ENCODE results near the gene ATXN2.
"Not testable (repeated sequence)": the region's sequence is repeated elsewhere in the genome, so short reads cannot be mapped to it uniquely, and the experiment has no call there.

The ATXN2 gene

DNA sequence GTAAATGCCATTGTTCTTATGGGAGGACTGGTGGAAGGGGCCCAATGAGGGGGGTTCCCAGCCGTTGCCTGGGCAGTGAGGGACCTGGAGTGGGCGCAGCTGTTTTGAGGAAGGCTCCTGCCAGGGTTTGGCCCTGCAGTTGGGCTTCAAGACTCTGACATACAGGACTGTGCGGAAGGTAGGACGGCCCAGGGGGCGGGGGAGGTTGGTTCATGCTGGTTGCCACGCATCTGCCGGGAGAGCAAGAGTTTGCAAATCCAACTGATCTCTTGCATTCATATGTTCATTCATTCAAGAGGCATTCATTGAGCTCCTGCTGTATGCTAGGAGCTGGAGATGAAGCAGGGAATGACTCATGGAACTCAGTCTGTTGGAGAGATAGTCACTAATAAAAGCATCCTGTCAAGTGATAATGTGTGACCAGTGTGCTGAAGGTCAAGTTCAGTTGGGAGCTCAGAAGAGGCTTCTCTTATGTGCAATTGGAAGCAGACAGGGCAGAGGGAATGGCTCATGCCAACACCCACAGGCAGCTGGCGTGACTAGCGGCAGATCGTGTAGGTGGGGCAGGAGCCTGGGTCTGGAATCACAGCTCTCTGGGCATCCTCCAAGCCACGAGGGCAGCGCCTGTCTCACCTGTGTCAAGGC is 185.6 kb downstream of the ATXN2 start:
- DNase-seq: no peak

DNA sequence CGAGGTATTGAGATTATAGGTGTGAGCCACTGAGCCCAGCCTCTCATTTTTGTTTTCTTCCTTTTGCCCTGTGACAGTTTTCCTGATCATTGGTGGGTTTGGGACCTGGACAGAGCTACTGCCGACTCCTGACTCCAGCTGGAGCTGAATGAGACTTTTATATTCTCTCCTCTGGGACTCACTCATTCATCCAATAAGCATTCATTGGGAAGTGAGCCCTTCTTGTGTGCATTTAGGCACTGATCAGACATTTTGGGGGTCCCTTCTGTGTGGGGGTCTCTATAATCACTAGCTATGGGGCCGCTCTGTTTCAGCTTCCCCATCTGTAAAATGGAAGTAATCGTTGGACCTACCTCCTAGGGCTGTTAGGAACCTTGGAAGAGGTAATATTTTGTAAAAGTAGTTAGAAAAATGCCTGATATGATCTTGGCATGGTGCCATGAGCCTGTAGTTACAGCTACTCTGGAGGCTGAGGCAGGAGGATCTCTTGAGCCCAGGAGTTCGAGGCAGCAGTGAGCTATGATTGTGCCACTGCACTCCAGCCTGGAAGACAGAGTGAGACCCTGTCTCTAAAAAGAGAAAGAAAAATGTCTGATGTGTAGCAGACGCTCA is 186.2 kb downstream of the ATXN2 start:
- no peak for DNase-seq

DNA sequence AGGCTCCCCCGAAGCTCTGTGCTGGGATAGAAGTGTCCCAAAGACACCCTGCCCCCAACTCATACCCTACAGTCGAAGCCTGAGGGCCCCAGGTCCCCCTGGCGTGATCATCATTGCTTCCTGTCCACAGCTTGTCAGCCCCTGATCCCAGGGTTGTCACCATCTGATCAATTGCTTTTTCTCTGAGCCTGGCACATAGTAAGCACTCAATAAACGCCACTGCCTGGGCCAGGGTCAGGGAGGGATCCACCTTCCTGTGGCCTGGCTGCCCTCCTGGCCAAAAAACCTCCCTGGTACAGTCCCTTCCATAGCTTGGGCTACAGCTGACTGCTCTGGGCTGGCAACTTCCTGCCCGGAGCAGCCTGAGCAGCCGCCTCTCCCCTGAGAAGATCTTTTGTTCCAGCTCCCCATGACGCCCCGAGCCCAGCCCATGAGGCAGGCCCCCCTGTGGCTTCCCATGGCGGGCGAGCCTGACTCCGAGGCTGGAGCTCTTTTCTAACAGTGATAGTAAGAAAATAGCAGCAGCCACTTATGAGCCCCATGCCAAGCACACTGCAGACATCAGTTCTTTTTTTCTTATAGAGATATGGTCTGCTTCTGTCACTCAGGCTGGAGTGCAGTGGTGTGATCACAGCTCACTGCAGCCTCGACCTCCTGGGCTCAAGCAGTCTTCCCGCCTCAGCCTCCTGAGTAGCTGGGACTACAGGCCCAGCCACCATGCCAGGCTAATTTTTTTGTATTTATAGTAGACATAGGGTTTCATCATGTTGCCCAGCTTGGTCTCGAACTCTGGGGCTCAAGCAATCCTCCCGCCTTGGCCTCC is 186.9 kb downstream of the ATXN2 start:
- no peak for DNase-seq

DNA sequence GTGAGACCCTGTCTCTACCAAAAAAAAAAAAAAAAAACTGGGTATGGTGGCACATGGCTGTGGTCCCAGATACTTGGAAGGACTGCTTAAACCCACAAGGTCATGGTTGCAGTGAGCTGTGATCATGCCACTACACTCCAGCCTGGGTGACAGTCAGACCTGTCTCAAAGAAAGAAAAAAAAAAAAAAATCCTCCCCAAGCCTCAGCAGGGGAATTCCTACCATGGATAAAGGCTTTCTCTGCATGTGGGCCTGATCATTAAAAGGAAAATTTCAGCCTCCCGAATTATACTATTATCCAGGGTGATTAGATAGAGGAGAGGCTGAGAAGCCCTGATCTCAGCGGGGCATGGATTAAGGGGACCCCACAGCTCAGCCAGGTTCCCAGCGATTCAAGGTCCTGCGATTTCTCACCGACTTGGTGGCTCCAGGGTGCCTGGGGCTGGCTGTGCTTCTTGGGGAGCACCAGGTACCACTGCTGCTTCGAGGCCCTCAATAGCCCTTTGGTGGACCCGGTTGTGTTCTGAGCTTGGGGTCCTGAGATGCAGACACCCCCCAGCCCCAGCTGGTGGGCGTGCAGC is 187.8 kb downstream of the ATXN2 start:
- DNase-seq: no peak

DNA sequence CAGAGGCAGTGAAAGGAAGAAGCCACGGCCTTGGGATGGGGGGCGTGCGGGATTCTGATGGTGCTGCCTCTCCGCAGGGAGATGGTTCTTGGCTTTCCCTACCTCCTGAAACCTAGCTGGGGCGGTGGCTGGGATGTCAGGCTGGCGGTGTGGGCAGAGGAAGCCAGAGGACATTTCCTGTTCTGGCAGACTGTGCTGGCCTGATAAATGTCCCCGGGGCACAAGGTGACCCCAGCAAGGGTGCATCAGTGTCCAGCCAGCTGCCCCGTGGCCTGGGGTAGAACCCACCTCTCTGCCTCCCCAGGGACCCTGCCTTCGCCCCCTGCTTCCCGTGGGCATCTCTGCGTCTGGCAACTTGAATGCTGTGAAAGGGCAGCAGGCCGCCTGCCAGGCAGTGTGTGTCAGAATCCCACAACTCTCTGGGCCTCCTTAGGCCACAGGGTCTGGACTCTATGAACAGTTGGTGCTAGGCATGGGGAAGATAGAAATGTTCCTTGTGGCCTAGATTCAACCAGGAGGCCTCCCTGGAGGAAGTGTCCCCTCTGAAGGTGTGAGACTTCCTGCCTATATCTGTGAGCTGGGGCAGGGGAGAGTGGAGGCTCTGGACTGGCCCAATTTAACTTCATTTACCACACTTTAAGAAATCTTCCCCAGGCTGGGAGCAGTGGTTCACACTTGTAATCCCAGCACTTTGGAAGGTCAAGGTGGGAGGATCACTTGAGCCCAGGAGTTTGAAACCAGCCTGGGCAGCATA is 188.5 kb downstream of the ATXN2 start:
- DNase-seq: no peak

DNA sequence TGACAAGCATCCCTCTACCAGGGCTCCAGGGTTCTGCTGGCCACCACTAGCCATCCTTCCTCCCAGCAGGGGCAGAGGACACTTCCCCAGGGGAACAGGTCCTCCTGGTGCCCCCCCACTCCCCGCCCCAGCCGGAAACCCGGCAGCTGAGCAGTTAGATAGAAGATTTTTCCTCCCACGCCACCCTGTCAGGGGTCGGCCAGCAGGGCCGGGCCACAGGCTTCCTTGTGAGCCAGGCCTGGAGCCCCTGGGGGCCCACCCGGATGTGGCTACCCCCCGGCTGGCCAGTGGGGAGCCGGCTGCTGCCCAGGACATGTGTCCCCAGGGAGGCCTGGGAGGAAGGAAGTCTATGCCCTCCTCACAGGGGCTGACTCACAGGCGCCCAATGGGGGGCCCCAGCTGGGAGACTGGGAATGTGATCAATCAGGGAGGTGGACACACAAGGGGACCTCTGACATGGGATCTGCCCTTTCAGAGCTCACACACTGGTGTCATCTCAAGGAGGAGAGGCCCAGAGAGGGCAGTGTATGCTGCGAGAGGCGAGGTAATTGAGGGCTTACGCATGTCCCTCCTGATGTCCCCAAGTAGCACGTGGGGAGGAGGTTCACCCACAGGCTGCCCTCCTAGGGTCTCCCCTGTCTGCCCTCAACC is 189.2 kb downstream of the ATXN2 start:
- no peak for DNase-seq

DNA sequence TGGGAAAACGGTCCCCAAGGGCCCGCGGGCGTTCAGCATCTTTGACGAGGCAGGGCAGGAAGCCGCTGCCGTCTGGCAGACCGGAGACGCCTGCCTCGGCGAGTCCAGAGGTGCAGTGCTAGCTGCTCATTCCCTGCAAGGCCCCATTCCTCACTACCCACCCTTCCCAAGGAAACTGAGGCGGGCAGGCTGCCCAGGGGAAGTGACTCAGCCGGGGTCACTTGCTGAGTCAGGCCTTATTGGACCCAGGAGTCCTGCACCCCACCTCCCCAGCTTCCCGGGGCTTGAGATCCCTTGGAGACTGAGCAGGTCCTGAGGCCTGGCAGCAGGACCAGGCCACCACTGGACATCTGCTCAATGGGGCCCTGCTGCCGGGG is 189.7 kb downstream of the ATXN2 start:
- DNase-seq: no peak

DNA sequence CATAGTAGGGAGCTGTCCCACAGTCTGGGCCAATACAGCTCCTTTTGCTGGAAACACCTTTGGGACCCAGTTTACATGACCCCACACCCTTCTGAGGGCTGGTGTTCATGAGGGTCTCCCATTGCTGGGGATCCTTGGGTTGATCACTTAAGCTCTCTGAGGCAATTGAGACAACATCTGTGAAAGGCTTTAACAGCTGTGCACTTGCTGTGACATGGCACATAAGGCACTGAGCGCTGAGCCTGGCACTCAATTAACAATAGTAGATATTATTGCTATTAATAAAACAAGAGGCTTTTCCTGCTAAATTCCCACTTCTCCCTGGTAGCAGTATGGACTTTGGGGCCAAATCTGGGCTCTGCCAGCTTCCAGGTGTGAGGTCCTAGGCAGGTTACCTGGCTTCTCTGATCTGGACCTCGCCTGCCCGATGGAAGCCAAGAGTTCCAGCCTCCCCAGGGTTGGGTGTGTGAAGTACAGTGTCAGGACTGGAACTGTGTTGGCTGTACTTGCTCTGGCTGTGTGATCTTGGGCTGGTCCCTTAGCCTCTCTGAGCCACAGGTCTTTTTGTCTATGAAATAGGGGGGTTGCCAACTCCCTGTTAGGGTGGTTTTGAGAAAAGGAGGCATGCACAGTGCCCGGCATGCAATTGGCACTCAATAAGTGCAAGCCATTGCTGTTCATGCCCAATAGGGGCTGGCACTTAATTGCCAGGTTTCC is 190.3 kb downstream of the ATXN2 start:
- DNase-seq: no peak

DNA sequence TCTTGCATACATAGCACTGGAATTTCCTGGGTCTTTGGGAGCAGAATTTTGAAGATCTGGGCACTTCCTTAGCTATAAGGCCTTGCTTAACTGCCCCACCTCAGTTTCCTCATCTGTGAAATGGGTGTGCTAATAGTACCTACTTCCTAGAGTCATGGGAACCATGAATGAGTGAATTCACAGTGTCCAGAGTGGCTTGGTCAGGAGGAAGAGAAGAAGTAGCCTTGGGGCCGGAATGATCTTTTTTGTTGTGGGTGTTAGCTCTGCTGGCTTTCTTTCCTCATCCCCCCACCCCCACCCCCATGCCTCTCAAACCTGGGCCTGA is 191.0 kb downstream of the ATXN2 start:
- no peak for DNase-seq

DNA sequence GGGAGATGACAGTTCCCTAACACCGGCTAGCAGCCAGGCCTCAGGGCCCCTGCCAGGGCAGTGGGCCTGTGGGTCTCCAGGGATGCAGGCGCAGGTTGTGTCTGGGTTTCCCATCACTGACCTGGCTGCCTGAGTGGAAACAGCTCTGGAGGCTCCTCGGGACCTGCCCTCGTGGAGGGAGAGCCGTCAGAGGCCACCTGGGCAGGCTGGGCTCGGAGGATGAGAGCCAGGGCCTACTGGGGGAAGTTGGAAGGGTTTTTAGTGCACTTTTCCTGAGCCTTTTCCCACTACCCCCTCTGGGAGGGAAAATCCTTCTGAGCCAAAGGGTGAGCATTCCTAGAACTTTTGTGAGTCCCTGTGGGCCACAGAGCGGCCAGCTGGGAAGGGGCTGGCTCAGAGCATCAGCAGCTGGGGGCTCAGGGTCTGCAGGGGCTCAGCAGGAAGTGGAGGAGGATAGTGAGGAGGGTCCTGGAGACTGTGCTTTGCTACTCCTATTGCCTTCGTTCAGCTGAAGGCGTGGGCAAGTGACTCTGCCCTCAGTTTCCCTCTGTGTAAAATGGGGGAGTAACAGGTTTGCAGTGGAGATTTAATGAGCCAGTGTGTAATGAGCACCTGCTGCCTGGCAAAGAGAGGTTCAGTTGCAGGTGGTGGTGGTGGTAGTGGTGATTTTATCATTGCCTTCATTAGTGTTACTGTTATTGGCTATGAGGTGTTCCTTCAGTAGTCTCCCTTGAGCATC is 191.6 kb downstream of the ATXN2 start:
- no peak for DNase-seq

DNA sequence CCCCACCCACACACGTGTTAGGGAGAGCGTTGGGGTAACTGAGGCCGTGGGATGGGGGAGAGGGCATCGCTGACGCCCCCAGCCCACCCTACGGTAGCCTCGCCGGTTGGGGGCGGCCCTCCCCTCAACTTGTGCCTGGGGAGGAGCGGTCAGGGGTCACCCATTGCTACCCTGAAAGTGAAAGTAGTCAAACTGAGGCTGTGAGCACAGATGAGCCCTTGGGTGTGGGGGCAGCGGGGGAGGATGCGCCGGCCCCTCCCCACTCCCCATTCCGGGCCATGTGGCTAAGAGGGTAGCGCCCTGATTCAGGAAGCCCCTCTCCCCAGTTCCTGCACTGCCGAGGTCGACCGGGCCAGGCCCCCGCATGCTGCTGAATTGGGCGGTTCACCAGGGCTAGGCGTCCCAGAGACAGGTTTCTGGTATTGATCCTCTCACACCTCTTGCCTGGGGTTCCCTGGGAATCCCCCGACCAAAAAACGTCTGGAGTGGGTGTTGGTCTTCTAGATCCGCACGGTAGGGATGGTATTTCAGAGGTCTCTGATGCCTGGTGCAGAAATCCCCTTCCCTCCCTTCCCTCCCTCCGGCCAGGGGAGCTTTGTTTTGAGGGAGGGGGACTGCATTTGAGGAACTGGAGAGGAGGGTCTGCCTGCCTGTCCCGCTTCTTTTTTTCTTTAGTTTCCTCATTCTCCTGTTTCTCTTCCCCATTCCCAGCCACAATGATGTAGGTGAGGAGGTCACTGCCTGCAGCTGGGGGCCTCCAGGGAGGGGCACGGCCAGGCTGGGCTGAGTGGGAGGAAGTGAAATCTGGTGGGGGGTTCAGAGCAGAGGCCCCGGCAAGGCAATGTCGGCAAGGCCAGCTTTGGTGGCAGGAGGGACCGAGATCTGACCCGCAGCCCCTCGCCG is 192.4 kb downstream of the ATXN2 start:
- no peak for DNase-seq

DNA sequence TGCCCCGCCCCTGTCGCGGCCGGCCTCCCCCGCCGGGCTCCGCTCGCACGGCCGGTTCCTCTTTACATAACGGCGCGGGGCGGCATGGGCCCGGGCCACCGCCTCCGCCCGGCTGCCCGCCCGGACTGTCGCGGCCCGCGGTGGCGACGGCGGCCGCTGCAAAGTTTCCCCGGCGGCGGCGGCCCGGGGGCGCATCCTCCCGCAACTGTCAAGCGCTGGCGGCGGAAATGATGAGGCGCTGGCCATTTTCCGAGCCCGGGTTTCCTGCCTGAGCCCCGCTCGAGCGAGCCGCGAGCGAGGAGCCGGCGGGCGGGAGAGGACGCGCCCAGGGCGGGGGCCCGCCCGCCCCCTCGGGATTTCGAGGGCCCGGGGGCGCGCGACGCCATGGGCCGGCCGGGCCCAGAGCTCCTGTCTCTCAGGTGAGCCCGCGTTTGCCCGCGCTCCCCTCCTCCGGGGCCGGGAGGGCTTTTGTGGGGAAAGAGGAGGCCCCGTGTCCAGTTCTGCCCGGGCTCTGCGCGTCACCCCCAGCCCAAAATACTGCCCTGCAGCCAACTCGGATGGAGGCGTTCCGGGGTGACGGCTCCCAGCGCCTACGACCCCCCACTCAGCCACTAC is 193.1 kb downstream of the ATXN2 start, which contains the start of gene SH2B3:
Gene SH2B3, plus strand, starts transcription at position 65 of the 615 bp plus-strand sequence. CDS start 12,223 bp downstream, outside the sequence.
- no peak for DNase-seq

DNA sequence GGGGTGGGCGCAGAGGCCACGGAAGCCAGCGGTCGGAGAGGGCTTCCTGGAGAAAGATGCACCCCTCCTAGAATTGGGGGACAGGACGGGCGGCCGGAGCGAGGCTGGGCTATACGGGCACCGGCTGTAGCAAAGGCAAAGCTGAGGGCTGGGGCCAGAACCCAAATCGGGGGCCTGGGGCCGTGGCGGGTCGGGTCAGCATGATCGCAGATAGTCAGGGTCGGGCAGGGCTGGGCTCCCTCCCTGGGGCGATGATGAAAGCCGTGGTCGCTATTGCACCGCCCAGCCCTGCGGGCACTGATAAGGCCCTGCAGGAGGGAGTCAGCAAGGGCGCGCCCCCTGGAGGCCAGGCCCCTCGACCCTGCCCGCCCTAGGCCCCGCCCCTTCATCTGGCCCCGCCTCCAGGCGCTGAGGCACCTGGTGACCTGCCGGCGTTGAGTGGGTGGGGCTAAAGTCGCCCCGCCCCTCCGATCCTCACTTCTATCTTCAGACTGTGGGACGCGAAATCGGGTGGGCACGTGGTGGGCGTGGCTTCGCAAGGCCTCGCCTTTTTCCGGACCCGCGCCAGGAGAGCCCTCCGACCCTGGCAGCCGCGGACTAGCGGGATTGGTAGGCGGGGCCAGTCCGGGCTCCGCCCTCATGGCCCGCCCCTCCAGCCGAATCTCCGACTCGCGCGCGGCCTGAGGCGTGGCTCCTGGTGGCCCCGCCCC is 193.8 kb downstream of the ATXN2 start:
- DNase-seq: peak in 1 of 2 experiments; percentile 12

DNA sequence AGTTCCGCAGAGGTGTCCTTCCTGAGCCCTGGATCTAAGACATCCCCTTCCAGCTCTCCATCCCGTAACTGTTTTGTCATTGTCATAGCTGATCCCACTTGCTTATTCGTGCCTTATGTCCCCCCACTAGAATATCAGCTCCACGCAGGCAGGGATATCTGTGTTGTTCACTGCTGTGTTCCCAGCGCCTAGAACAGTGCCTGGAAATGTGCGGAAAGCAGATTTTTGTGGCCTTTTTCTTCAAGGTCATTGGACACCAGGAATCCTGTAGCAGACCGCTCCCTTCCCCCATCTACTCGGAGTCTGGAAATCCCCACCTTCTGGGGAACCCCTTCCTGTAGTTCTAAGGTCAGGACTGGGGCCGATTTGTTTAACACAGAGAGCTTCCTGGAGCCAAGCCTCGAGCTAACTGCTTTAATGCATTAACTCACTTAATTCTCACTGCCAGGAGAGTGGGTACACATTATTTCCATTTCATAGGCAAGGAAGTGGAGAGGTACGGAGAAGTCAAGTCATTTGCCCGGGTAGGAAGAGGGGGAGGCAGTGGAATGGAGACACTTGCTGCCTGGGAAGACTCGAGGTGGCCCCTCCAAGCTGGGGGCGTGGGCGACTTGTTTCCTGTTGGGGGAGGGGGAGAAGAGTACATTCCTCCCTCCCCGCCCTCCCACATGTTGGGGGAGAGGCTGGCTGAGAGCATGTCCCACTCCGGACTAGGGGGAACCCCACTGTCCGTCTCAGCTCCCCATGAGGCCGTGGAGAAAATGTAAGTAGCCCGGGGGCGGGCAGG is 194.6 kb downstream of the ATXN2 start:
- no peak for DNase-seq

DNA sequence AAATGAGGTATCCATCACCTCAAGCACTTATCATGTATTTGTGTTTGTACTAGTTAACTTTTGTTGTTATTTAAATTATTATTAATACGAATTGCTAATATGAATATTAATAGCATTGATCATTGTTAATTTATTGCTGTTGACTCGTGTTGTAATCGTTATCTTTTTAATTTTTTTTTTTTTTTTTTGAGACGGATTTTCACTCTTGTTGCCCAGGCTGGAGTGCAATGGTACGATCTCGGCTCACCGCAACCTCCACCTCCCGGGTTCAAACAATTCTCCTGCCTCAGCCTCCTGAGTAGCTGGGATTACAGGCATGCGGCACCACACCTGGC is 196.7 kb downstream of the ATXN2 start:
- not testable (repeated sequence) for DNase-seq

All from cerebellar nuclear complex (tissue), 1 donor.